HepG2 (cell line): ENCODE results near the gene HID1. TPM values are rescaled to one million over a fixed set of nuclear protein-coding genes. Genes with fewer than 3 reads are reported as not detected.

ENCODE experiments used
- ATF5 ChIP-seq: sonication (generic); formaldehyde crosslinking; IDR thresholded peaks from 2 replicates; pipeline ENCODE4 v1.4.0; 2020; ENCODE audit warnings: mild to moderate bottlenecking, low read depth, missing genetic modification reagents
- CEBPG ChIP-seq: IDR thresholded peaks from 2 replicates; pipeline ENCODE4 v1.6.1; 2016
- CEBPZ ChIP-seq: IDR thresholded peaks from 2 replicates; pipeline ENCODE4 v1.6.1; 2012; ENCODE audit warnings: low read length, improper control_type of control experiment
- CENPT ChIP-seq: sonication (generic); formaldehyde crosslinking; IDR thresholded peaks from 2 replicates; pipeline ENCODE4 v1.8.0; 2022; ENCODE audit warnings: low read depth, mild to moderate bottlenecking, moderate library complexity, missing genetic modification reagents
- CSRNP2 ChIP-seq: sonication (generic); formaldehyde crosslinking; conservative IDR thresholded peaks from 2 replicates; pipeline ENCODE4 v1.8.0; 2022; ENCODE audit warnings: low read depth, missing genetic modification reagents
- ERF ChIP-seq: IDR thresholded peaks from 2 replicates; pipeline ENCODE4 v1.6.1; 2018; ENCODE audit warnings: missing biosample characterization, missing genetic modification reagents
- HDAC6 ChIP-seq: fragments of 200-600 bp; sonication (generic); IDR thresholded peaks from 2 replicates; pipeline ENCODE4 v1.7.0; 2017; ENCODE audit warnings: mild to moderate bottlenecking, antibody characterized with exemption, low read length, low read depth
- HHEX ChIP-seq: IDR thresholded peaks from 2 replicates; pipeline ENCODE4 v1.6.1; 2016; ENCODE audit warnings: control low read depth
- KDM4B ChIP-seq: sonication (generic); formaldehyde crosslinking; IDR thresholded peaks from 2 replicates; pipeline ENCODE4 v1.4.0; 2020; ENCODE audit warnings: missing genetic modification reagents
- LBX2 ChIP-seq: sonication (generic); formaldehyde crosslinking; IDR thresholded peaks from 2 replicates; pipeline ENCODE4 v1.5.0; 2020; ENCODE audit warnings: missing genetic modification reagents, mild to moderate bottlenecking, borderline replicate concordance
- MXD4 ChIP-seq: IDR thresholded peaks from 2 replicates; pipeline ENCODE4 v1.6.1; 2016; ENCODE audit warnings: mild to moderate bottlenecking, missing biosample characterization, missing genetic modification reagents
- NFIB ChIP-seq: sonication (generic); formaldehyde crosslinking; IDR thresholded peaks from 2 replicates; pipeline ENCODE4 v1.9.0; 2021; ENCODE audit warnings: missing genetic modification reagents, mild to moderate bottlenecking, borderline replicate concordance
- NKX3-1 ChIP-seq: sonication (generic); formaldehyde crosslinking; IDR thresholded peaks from 2 replicates; pipeline ENCODE4 v1.5.0; 2020; ENCODE audit warnings: missing genetic modification reagents
- REXO4 ChIP-seq: sonication (generic); formaldehyde crosslinking; IDR thresholded peaks from 2 replicates; pipeline ENCODE4 v1.8.0; 2022; ENCODE audit warnings: missing genetic modification reagents, mild to moderate bottlenecking, borderline replicate concordance
- SIX1 ChIP-seq: sonication (generic); formaldehyde crosslinking; IDR thresholded peaks from 2 replicates; pipeline ENCODE4 v1.4.0; 2020; ENCODE audit warnings: missing genetic modification reagents, borderline replicate concordance
- TCF7 ChIP-seq: sonication (generic); IDR thresholded peaks from 2 replicates; pipeline ENCODE4 v1.6.1; 2016; ENCODE audit warnings: antibody characterized with exemption, low read depth
- XBP1 ChIP-seq: sonication (generic); formaldehyde crosslinking; IDR thresholded peaks from 2 replicates; pipeline ENCODE4 v1.5.0; 2020; ENCODE audit warnings: missing genetic modification reagents
- ZFP36L1 ChIP-seq: sonication (generic); formaldehyde crosslinking; IDR thresholded peaks from 2 replicates; pipeline ENCODE4 v1.8.0; 2022; ENCODE audit warnings: mild to moderate bottlenecking, missing genetic modification reagents, moderate library complexity
- ZKSCAN8 ChIP-seq: IDR thresholded peaks from 2 replicates; pipeline ENCODE4 v1.6.1; 2016; ENCODE audit warnings: borderline replicate concordance, missing genetic modification reagents, missing compliant biosample characterization
- ZNF513 ChIP-seq: sonication (generic); formaldehyde crosslinking; conservative IDR thresholded peaks from 2 replicates; pipeline ENCODE4 v1.5.0; 2020; ENCODE audit warnings: missing genetic modification reagents
- ZNF629 ChIP-seq: sonication (generic); formaldehyde crosslinking; conservative IDR thresholded peaks from 2 replicates; pipeline ENCODE4 v1.5.0; 2020; ENCODE audit warnings: missing genetic modification reagents
- ZNF768 ChIP-seq: sonication (generic); formaldehyde crosslinking; IDR thresholded peaks from 2 replicates; pipeline ENCODE4 v1.4.0; 2020; ENCODE audit warnings: missing genetic modification reagents
- ZSCAN9 ChIP-seq: IDR thresholded peaks from 2 replicates; pipeline ENCODE4 v1.6.1; 2016; ENCODE audit warnings: borderline replicate concordance
- polyA plus RNA-seq, 8 experiments: library from polyadenylated mRNA; depleted of rRNA in 3 of 8; stranded (reverse) in 7 of 8; unstranded in 1 of 8; fragments of >200 nt; fragmentation: Illumina TruSeq in 4 of 8; extraction: Trizol in 4 of 8; gene quantifications; 2 replicates each; pipeline versions ENCODE4 v1.2.1 to v1.2.3, GENCODE V29; 2011 to 2016; ENCODE audit warnings: low read depth in 4 of 8, missing spikeins in 1 of 8, mixed read lengths in 1 of 8; ENCODE audit not compliant: insufficient read depth in 1 of 8
- total RNA-seq, 5 experiments: library from RNA; depleted of rRNA; stranded (reverse); fragments of >200 nt; fragmentation: Illumina TruSeq; extraction: Trizol; gene quantifications; 2 replicates each; pipeline ENCODE4 v1.2.3, GENCODE V29; 2016; ENCODE audit warnings: low read depth in 1 of 5

Gene HID1
- total and polyA plus RNA-seq, 2 of the 13 experiments (the other 11 are each of a cell fraction or from before 2014, with no cell fraction given) = 2.1 to 10.6 TPM

- TF ChIP-seq ZNF768 (CRISPR knock-in tag) (peak; percentile 88), ZNF629 (CRISPR knock-in tag) (peak; percentile 30; the same call in 1 of the 2 replicates), CEBPG (CRISPR knock-in tag) (peak; percentile 78), ERF (CRISPR knock-in tag) (peak; percentile 99), NKX3-1 (CRISPR knock-in tag) (peak; percentile 96), CENPT (CRISPR knock-in tag) (peak; percentile 98), NFIB (no peak), ZFP36L1 (CRISPR knock-in tag) (peak; percentile 96), MXD4 (CRISPR knock-in tag) (peak; percentile 93), XBP1 (CRISPR knock-in tag) (no peak), HHEX (peak; percentile 28), SIX1 (CRISPR knock-in tag) (peak; percentile 75; the same call in 1 of the 2 replicates), ZSCAN9 (peak; percentile 92), REXO4 (CRISPR knock-in tag) (peak; percentile 76; the same call in 1 of the 2 replicates), ZKSCAN8 (CRISPR knock-in tag) (peak; percentile 97), TCF7 (no peak), LBX2 (CRISPR knock-in tag) (0 out of 2 replicates have a peak, but pooled peaks have one; percentile 75), CSRNP2 (CRISPR knock-in tag) (no peak), HDAC6 (no peak), ZNF513 (CRISPR knock-in tag) (0 out of 2 replicates have a peak, but pooled peaks have one; percentile 23), KDM4B (peak; percentile 97), CEBPZ (no peak), ATF5 (0 out of 2 replicates have a peak, but pooled peaks have one; percentile 63)
Measured at GRCh38 chr17:75012346-75013091, 40.0 kb upstream of the HID1 start, which contains the start of gene MRPL58 (continued).
